GM12864 (cell line): ENCODE measurements around the gene MAGIX.
A peak's percentile ranks its signal among the peaks of the same experiment; 100 is the strongest.
"Not testable (repeated sequence)": the region's sequence is repeated elsewhere in the genome, so short reads cannot be mapped to it uniquely, and the experiment has no call there.

Experiments used
- DNase-seq: peaks from one replicate; pipeline ENCODE4 v3.0.0-alpha.2; 2011; ENCODE audit warnings: low read depth
- H3K4me3 ChIP-seq: 2 replicates; pipeline ENCODE4 v1.5.1; 2011; ENCODE audit warnings: mild to moderate bottlenecking, low read depth, low read length, control low read depth
- TF ChIP-seq, protein P1 (sequence below): IDR thresholded peaks from 2 replicates; pipeline ENCODE4 v1.5.1; 2011; ENCODE audit warnings: low read depth, mild to moderate bottlenecking, moderate library complexity, low read length, control low read depth, inconsistent platforms; ENCODE audit errors: missing control alignments

MAGIX gene

DNA sequence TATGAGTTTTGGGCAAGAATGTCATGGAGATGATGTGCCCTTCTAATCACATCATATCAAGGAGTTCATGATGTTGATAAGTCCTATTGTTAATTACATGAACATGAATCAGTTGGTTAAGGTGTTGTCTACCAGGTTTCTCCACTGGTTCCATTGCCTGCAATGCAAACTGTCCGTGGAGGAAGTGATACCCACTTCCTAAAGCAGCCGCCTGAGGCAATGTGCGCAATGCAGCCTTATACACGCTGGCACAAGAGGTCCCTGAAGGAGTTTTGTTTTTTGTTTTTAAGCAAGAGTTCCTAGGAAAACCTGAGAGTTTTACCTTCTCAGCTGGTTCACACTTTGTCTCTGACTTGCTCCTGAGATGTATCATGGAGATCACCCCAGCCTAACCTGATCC, 33.1 kb upstream of the MAGIX start:
- H3K4me3 ChIP-seq: no peak overlapping the region
- no peak for DNase-seq
- TF ChIP-seq, protein P1, sequence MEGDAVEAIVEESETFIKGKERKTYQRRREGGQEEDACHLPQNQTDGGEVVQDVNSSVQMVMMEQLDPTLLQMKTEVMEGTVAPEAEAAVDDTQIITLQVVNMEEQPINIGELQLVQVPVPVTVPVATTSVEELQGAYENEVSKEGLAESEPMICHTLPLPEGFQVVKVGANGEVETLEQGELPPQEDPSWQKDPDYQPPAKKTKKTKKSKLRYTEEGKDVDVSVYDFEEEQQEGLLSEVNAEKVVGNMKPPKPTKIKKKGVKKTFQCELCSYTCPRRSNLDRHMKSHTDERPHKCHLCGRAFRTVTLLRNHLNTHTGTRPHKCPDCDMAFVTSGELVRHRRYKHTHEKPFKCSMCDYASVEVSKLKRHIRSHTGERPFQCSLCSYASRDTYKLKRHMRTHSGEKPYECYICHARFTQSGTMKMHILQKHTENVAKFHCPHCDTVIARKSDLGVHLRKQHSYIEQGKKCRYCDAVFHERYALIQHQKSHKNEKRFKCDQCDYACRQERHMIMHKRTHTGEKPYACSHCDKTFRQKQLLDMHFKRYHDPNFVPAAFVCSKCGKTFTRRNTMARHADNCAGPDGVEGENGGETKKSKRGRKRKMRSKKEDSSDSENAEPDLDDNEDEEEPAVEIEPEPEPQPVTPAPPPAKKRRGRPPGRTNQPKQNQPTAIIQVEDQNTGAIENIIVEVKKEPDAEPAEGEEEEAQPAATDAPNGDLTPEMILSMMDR: no peak

DNA sequence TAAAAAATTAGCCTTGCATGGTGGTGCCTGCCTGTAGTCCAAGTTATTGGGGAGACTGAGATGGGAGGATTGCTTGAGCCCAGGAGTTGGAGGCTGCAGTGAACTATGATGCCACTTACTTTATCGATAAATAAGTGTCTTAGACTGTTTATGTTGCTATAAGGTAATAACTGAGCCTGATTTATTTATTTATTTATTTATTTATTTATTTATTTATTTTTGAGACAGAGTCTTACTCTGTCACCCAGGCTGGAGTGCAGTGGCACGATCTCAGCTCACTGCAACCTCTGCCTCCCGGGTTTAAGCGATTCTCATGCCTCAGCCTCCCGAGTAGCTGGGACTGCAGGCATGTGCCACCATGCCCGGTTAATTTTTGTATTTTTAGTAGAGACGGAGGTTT, 30.3 kb upstream of the MAGIX start:
- not testable (repeated sequence) for DNase-seq, H3K4me3 ChIP-seq

DNA sequence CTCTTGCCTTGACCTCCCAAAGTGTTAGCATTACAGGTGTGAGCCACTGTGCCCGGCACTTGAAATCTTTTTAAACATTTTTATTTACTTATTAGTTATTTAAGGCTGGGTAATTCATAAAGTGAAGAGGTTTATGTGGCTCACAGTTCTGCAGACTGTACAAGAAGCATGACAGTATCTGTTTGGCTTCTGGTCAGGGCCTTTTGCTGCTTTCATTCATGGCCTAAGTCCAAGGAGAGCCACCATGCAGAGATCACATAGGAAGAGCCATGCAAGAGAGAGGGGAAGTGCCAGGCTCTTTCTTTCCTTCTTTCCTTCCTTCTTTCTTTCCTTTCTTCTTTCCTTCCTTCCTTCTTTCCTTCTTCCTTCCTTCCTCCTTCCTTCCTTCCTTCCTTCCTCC, 28.8 kb upstream of the MAGIX start:
- no peak overlapping the region for H3K4me3 ChIP-seq
- TF ChIP-seq, protein P1: no peak
- DNase-seq: no peak

DNA sequence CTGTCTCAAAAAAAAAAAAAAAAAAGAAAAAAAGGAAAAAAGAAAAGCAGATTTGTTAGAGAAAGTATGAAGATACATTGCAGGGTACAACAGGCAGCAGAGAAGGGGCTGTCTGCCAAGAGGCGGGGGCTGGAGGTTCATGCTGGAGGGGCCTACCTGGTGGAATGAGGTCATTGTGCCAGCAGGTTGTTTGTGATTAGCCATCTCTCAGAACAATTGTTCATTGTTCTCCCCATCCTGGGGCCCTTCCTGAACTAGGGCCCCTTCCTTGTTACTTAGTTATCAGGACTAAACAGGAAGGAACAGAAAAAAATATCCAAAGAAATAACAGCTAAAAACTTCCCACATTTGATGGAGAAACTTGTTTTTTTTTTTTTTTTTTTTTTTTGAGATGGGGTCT, 25.1 kb upstream of the MAGIX start:
- DNase-seq: no peak
- no peak overlapping the region for H3K4me3 ChIP-seq
- TF ChIP-seq, protein P1: no peak

DNA sequence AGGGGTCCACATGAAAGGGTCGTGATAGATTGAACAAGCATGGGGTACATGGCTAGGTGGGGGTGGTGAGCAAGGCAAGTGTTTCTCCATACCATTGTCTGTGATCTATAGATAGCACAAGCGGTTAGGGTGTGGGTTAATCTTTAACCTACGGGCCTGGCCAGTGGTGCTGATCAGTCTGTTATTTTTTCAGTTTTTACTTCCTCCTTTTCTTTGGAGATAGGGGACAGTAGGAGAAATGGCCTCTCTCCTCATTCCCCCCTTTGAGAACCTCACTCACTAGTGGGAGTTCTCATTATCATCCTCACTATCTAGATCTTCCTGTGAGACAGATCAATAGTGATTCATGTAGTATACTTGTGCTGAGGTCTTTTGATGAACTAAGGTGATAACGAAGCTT, 22.8 kb upstream of the MAGIX start:
- no peak for DNase-seq
- H3K4me3 ChIP-seq: no peak overlapping the region
- TF ChIP-seq, protein P1: no peak

DNA sequence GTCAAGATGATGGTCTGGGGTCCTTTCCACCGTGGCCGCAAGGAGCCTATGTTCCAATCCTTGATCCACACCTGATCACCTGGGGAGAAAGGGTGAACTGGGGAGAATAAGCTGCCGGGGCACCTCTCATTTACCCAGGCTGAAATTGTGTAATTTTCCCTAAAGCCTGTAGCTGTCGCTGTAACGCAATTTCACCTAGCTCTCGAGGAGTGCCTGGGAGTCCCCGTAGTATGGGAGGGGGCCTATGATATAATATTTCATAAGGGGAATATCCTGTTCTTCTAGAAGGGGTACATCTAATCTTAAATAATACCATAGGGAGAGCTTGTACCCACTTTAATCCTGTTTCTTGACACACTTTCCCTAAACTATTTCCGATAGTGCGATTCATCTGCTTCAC, 20.3 kb upstream of the MAGIX start:
- TF ChIP-seq, protein P1: peak; percentile 2
- not testable (repeated sequence) for H3K4me3 ChIP-seq, DNase-seq

DNA sequence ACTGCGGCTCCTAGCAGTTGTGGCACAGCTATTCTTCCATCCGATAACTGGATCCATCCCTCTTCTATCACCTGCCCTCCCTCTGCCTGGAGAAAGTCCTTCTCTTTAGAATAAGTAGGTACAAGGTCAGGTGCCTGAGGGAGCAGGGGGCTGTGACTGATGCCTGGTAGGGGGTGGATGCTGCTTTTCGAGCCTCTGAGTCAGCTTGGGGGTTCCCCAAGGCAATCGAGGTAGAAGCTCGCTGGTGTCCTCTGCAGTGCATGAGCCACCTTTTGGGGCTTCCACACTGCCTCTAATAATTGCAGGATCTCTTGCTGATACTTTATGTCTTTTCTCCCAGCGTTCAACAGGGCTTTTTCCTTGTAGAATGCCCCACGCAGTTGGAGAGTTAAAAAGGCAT, 19.4 kb upstream of the MAGIX start:
- DNase-seq, H3K4me3 ChIP-seq: not testable (repeated sequence)

DNA sequence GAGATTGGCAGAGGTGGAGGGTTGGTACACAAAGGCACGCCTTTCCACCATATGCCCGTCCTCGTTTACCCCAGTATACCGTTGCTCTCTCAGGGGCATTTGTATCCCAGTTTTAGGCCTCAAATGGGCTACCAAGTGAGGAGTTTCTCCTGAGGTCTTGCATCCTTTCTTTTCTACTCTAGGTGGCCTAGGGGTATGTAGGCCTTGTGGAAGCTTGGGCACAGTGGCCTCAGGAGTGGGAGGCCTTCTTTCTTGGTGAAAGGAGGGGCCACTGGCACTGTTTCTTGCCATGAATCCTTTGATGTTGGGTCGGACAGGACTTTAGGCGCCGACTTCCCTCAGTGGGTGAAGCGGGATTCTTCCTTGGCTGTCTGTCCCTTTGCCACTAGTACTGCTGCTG, 15.3 kb upstream of the MAGIX start:
- no peak for DNase-seq
- TF ChIP-seq, protein P1: no peak

More for the DNA sequence above, 15.3 kb upstream of the MAGIX start:
- H3K4me3 ChIP-seq: no peak overlapping the region
